ENCODE data around the gene RHBDL1.
"Not testable (repeated sequence)": the region's sequence is repeated elsewhere in the genome, so short reads cannot be mapped to it uniquely, and the experiment has no call there.

RHBDL1 gene

GRCh38 chr16:710500-711075, 35.1 kb downstream of the RHBDL1 start:
- Histone ChIP-seq H3K9me3 (ENCODE audit: control insufficient read depth, low read length) (no peaks in the 10 kb centered on the region), H3K27ac (ENCODE audit: low read depth, low read length, severe bottlenecking) (no peak overlapping the region), H3K4me1 (ENCODE audit: control insufficient read depth, insufficient read depth, low read length, poor library complexity, severe bottlenecking) (peaks cover 11% of the 10 kb centered on the region), H3K4me3 (ENCODE audit: extremely low read depth, insufficient read depth, low read length, poor library complexity, severe bottlenecking) (no peak overlapping the region), H3K36me3 (ENCODE audit: control insufficient read depth, insufficient read depth, low read length) (no peaks in the 10 kb centered on the region)
- 80% methylated on average over 20 to 21 of the region's 21 CpGs for WGBS, 2 experiments (ENCODE audit: insufficient coverage in 2 of 2)

GRCh38 chr16:711084-711483, 35.6 kb downstream of the RHBDL1 start:
- Histone ChIP-seq H3K27ac (ENCODE audit: low read depth, low read length, severe bottlenecking) (no peak overlapping the region), H3K4me3 (ENCODE audit: extremely low read depth, insufficient read depth, low read length, poor library complexity, severe bottlenecking) (no peak overlapping the region), H3K4me1 (ENCODE audit: control insufficient read depth, insufficient read depth, low read length, poor library complexity, severe bottlenecking) (peaks cover 12% of the 10 kb centered on the region), H3K9me3 (ENCODE audit: control insufficient read depth, low read length) (no peaks in the 10 kb centered on the region), H3K36me3 (ENCODE audit: control insufficient read depth, insufficient read depth, low read length) (no peaks in the 10 kb centered on the region)
- WGBS, 2 experiments (ENCODE audit: insufficient coverage in 2 of 2): 79 to 90% methylated on average over 10 to 12 of the region's 12 CpGs

GRCh38 chr16:711548-712320, 36.3 kb downstream of the RHBDL1 start:
- WGBS, 2 experiments (ENCODE audit: insufficient coverage in 2 of 2): 8 to 40% methylated on average over 5 to 19 of the region's 25 CpGs
- Histone ChIP-seq H3K4me3 (ENCODE audit: extremely low read depth, insufficient read depth, low read length, poor library complexity, severe bottlenecking) (no peak overlapping the region), H3K27ac (ENCODE audit: low read depth, low read length, severe bottlenecking) (no peak overlapping the region), H3K4me1 (ENCODE audit: control insufficient read depth, insufficient read depth, low read length, poor library complexity, severe bottlenecking) (peaks cover 18% of the 10 kb centered on the region), H3K9me3 (ENCODE audit: control insufficient read depth, low read length) (no peaks in the 10 kb centered on the region), H3K36me3 (ENCODE audit: control insufficient read depth, insufficient read depth, low read length) (no peaks in the 10 kb centered on the region)

- H3K9me3 ChIP-seq (ENCODE audit: control insufficient read depth, low read length); H3K4me3 ChIP-seq (ENCODE audit: extremely low read depth, insufficient read depth, low read length, poor library complexity, severe bottlenecking); H3K36me3 ChIP-seq (ENCODE audit: control insufficient read depth, insufficient read depth, low read length): not testable (repeated sequence)
- WGBS, 2 experiments (ENCODE audit: insufficient coverage in 2 of 2): 41 to 44% methylated on average over 11 of the region's 13 CpGs
- Histone ChIP-seq H3K4me1 (ENCODE audit: control insufficient read depth, insufficient read depth, low read length, poor library complexity, severe bottlenecking) (peaks cover 20% of the 10 kb centered on the region), H3K27ac (ENCODE audit: low read depth, low read length, severe bottlenecking) (peak overlapping the region; percentile 16)
These were observed 37.3 kb downstream of the RHBDL1 start for GRCh38 chr16:712740-713250.

GRCh38 chr16:714079-714478, 38.6 kb downstream of the RHBDL1 start:
- WGBS, 2 experiments (ENCODE audit: insufficient coverage in 2 of 2): 86 to 99% methylated on average over 9 to 11 of the region's 11 CpGs

GRCh38 chr16:714558-715476, 39.3 kb downstream of the RHBDL1 start, which contains the start of gene METRN:
Gene METRN (plus strand): TSS chr16:715118. CDS start chr16:715290, 172 bp downstream.
- Histone ChIP-seq H3K27ac (ENCODE audit: low read depth, low read length, severe bottlenecking) (peak within 1 kb of the TSS; percentile 53), H3K4me1 (ENCODE audit: control insufficient read depth, insufficient read depth, low read length, poor library complexity, severe bottlenecking) (peaks cover 19% of the 10 kb centered on the region), H3K36me3 (ENCODE audit: control insufficient read depth, insufficient read depth, low read length) (peaks cover 4% of the 10 kb centered on the region), H3K4me3 (ENCODE audit: extremely low read depth, insufficient read depth, low read length, poor library complexity, severe bottlenecking) (peak within 1 kb of the TSS; percentile 58), H3K9me3 (ENCODE audit: control insufficient read depth, low read length) (no peaks in the 10 kb centered on the region)
- 12 to 15% methylated on average over 79 to 87 of the region's 108 CpGs for WGBS, 2 experiments (ENCODE audit: insufficient coverage in 2 of 2)

More at GRCh38 chr16:714079-714478, 38.6 kb downstream of the RHBDL1 start:
- peaks cover 20% of the 10 kb centered on the region for H3K4me1 ChIP-seq (ENCODE audit: control insufficient read depth, insufficient read depth, low read length, poor library complexity, severe bottlenecking)
- no peak overlapping the region for H3K27ac ChIP-seq (ENCODE audit: low read depth, low read length, severe bottlenecking)
- no peaks in the 10 kb centered on the region for H3K9me3 ChIP-seq (ENCODE audit: control insufficient read depth, low read length)
- peaks cover 4% of the 10 kb centered on the region for H3K36me3 ChIP-seq (ENCODE audit: control insufficient read depth, insufficient read depth, low read length)
- H3K4me3 ChIP-seq (ENCODE audit: extremely low read depth, insufficient read depth, low read length, poor library complexity, severe bottlenecking): no peak overlapping the region

- Histone ChIP-seq H3K27ac (ENCODE audit: low read depth, low read length, severe bottlenecking) (peak overlapping the region; percentile 53), H3K4me1 (ENCODE audit: control insufficient read depth, insufficient read depth, low read length, poor library complexity, severe bottlenecking) (peaks cover 17% of the 10 kb centered on the region), H3K4me3 (ENCODE audit: extremely low read depth, insufficient read depth, low read length, poor library complexity, severe bottlenecking) (peak overlapping the region; percentile 58), H3K36me3 (ENCODE audit: control insufficient read depth, insufficient read depth, low read length) (peaks cover 4% of the 10 kb centered on the region), H3K9me3 (ENCODE audit: control insufficient read depth, low read length) (no peaks in the 10 kb centered on the region)
- WGBS, 2 experiments (ENCODE audit: insufficient coverage in 2 of 2): 5% methylated on average over 51 to 69 of the region's 74 CpGs
These were observed 40.2 kb downstream of the RHBDL1 start for GRCh38 chr16:715477-716199.

- no peaks in the 10 kb centered on the region for H3K9me3 ChIP-seq (ENCODE audit: control insufficient read depth, low read length)
These were observed 40.7 kb downstream of the RHBDL1 start for GRCh38 chr16:716200-716568.

GRCh38 chr16:716768-717325, 41.4 kb downstream of the RHBDL1 start:
- 92% methylated on average over 17 to 29 of the region's 29 CpGs for WGBS, 2 experiments (ENCODE audit: insufficient coverage in 2 of 2)
- H3K4me3 ChIP-seq (ENCODE audit: extremely low read depth, insufficient read depth, low read length, poor library complexity, severe bottlenecking): no peak overlapping the region

More at GRCh38 chr16:716200-716568, 40.7 kb downstream of the RHBDL1 start:
- peak overlapping the region; percentile 58 for H3K4me3 ChIP-seq (ENCODE audit: extremely low read depth, insufficient read depth, low read length, poor library complexity, severe bottlenecking)
- H3K4me1 ChIP-seq (ENCODE audit: control insufficient read depth, insufficient read depth, low read length, poor library complexity, severe bottlenecking): peaks cover 16% of the 10 kb centered on the region
- 18 to 31% methylated on average over 4 to 11 of the region's 12 CpGs for WGBS, 2 experiments (ENCODE audit: insufficient coverage in 2 of 2)
- peak overlapping the region; percentile 53 for H3K27ac ChIP-seq (ENCODE audit: low read depth, low read length, severe bottlenecking)
- H3K36me3 ChIP-seq (ENCODE audit: control insufficient read depth, insufficient read depth, low read length): peaks cover 4% of the 10 kb centered on the region

More at GRCh38 chr16:716768-717325, 41.4 kb downstream of the RHBDL1 start:
- Histone ChIP-seq H3K9me3 (ENCODE audit: control insufficient read depth, low read length) (no peaks in the 10 kb centered on the region), H3K36me3 (ENCODE audit: control insufficient read depth, insufficient read depth, low read length) (peaks cover 4% of the 10 kb centered on the region), H3K4me1 (ENCODE audit: control insufficient read depth, insufficient read depth, low read length, poor library complexity, severe bottlenecking) (peaks cover 16% of the 10 kb centered on the region), H3K27ac (ENCODE audit: low read depth, low read length, severe bottlenecking) (no peak overlapping the region)
